Measurements from ENCODE around the gene PARVB.
A peak's percentile ranks its signal among the peaks of the same experiment; 100 is the strongest.

PARVB gene

DNA sequence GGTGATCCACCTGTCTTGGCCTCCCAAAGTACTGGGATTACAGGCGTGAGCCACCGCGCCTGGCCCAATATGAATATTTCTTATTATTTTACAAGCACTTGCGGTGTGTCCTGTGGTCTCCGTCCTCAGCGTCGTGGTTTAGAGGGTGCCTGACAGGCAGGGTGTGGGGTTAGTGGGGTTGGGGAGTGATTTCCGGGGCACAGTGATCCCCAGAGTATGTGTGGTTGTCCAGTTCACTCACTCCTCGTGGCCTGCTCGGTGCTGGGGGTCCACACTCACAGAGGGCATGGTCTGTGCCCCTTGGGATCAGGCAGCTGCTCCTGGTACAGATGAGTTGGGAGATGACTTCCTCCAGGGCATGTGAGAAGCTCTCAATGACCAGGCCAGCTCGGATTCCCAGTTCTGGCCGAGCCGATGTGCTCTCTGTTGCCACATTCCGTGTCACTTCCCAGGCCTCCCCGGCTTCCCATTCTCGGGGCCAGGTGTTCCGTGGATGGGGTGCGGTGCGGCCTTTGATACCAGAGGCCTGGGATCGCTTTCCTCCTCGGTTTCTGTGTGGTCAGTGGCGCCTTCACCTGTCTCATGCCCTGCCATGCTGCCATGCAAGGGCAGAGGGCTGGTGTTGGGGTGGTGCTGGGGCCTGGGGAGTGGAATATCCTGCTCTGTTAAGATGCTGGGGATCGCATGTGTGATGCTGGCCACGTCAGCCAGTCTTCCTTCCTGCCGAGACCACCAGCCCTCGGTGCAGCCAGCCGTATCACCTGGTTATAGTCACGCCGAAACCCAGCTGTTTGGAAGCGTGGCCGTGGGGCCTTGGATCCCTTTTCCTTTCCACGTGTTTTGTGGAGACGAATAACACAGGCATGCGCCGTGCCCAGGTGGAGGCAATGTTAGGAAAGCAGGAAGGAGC lies 39.6 kb downstream of the PARVB start:
- no peak for DNase-seq

GRCh38 chr22:44067033-44067432 lies 42.9 kb downstream of the PARVB start:
- DNase-seq = no peak

DNA sequence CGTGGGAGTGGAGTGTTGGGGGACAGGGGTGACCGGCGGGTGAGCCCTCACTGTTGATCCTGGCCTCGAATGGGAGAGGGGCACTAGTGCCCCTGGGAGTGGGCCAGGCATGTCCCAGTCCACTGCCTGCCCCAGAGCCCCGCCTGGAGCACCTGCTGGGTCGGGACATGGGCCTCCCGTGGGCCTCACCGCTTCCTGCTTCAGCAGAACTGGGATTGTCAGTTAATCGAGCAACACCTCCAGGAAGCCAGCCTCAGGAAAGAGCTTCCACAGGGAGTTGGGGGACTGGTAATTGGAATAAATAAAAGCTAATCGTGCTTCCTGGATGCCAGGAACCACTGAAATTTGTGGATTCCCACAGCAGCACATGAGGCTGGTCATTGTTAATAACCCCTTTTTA lies 43.8 kb downstream of the PARVB start:
- no peak for DNase-seq

DNA sequence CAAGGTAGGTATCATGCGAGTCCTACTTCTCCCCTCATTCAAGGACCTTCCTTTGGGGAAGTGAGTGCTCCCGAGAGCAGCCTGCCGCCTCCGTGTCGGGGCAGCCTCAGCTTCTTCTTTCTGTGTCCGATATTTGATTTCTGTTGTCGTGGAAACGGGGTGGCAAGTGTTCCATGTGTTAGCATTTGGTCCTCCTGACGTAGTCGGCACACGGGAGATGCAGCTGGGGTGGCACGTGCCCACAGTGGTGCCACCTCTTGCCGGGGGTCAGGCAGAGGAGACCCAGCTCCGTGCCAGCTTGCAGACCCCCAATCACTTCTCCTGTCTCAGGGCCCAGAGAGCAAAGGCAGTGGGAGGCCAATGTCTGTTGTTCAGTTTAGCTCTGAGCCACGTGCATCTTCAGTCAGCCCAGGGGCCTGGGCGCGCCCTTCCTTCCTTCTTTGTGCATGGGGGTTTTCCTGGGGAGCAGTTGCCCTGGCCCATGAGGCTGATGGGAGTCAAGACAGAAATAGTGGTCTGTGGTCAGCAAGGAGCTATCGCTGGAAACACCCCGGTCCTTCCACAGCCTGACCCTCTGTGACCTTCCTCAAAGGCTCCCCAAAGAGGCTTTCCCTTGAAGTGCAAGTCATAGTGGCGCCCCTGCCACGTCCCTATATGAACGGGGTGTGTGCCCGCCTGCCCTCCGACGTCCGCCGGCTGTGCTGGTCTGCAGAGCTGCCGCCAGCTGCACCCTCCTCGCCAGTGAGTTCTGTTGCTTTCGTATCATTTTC lies 44.5 kb downstream of the PARVB start:
- no peak for DNase-seq

- no peak for DNase-seq
Observed at GRCh38 chr22:44070029-44070428, 45.9 kb downstream of the PARVB start.

DNA sequence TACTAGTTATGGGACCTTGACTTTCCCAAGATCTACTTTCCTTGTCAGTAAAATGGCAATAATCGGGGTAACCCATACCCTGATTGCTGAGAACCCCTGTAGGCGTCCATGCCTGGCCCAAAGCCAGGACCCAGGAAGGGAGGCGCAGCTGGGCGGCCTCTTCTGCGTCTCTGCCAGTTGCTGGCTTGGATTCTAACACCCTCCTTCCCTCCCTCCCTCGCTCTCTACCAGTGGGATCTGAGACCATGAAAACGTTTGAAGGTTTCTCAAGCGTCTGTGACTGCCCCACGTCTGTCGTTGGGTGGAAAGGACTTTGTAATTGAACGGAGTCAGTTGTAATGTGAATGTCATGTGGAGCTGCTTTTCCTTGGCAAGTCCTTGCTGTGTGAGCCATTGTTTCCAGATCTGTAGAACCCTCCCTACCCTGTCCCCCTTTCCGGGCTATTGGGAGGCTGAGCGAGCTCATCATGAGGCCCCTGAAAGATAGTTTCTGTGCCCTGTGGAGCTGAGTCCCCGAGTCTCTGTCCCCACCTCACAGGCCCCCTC lies 47.8 kb downstream of the PARVB start:
- DNase-seq = no peak

DNA sequence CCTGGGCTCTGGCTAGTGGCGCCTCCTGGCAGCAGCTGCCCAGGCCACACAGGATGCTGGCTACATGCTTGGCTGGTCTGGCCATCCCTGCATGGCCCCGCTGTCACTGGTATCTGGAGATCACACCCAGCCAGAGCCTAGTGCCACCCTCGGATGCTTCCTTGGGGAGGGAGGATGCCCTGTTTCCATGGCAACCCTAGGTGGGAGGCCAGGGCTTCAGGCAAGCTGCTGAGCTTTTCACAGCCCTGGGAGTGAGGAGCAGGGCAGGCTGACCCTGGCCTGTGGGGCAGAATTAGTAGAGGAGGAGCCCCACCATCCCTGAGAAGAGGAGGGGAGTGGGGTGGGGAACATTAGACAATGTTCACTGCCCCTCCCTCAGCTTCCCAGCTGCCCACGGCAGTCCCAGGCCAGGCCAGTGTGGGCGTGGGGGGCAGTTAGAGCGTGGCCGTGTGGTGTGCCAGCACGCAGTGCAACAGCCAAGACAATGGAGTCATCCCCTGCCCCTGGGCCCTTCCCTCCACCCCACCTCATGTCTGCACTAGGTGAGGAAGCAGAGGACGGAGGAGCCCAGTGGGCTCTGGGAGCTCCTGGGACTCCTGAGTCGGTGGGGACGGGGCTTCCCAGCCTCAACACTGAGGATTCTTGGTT lies 50.4 kb downstream of the PARVB start:
- no peak for DNase-seq

DNA sequence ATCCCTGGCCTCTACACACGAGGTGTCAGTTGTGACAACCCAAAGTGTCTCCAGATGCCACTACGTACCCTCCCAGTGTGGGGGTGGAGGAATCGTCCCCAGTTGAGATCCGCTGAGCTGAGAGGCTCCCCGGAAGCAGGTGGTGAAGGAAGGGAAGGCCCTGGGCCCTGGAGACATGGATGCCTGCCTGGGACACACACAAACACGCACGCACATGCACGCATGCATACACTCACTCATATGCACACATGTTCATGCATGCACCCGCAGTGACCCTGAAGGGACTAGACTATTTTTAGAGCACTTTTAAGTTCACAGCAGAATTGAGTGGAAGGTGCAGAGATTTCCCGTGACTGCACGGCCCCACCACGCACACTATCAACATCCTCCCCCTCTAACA lies 50.9 kb downstream of the PARVB start:
- DNase-seq = no peak

GRCh38 chr22:44075670-44076069 lies 51.6 kb downstream of the PARVB start:
- DNase-seq = no peak

DNA sequence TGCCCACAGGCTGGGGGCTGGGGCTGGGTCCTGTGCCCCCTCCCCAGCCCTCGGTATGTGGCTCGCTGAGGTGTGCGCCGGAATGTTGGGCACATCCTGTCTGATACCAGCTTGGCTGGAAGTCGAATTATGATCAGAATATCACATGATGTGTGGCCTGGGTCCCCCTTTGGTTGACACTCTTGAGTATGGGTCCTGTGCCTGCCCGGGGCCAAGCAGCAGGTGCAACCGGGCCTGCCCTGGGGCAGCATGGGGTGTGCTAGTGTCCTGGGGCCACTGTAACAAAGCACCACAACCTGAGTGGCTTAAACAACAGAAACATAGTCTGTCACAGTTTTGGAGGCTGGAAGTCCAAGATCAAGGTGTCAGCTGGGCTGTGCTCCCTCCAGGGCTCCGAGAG lies 52.7 kb downstream of the PARVB start:
- DNase-seq = no peak

DNA sequence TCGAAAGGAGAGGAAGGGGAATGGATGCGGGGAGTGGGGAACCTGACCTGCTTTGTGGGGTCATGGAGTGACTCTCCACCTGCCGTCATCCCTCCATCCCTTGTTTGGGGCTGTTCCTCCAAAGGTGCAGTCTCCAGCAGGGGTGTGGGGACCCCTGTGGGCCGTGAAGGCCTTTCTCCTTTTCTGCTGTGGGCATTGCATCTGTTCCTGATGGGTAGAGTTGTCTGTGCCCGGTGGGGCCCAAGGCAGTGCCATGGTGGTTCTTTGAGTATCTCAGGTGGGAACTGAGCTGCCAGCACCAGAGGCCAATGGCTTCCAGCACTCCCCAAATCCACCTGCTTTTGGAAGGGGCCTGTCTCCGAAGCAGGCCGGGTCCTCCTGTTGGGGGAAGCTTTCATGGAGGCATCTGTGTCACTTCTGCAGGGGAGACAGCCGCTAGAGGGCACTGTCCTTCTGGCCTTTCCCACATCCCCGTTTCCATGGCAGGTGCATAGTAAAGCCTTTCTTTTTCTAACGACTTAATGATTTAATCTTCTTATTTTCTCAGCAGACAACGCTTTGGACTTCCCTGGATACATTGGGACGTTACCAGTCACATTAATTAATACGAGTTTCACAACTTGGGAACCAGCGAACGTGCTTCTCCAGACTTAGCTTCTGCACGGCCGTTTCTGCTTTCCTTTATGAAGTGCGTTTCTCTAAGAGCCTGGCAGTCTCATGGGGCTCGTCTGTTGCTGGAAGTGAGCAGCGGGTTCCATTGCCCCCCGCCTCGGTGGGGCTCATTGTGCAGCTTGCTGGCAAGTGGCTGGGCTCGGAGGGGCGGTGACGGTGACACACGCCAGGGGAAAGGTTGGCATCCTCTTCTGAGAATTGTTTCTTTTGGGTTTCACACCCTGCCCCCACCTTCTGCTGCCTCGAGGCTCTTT lies 57.1 kb downstream of the PARVB start:
- DNase-seq = peak; percentile 44

DNA sequence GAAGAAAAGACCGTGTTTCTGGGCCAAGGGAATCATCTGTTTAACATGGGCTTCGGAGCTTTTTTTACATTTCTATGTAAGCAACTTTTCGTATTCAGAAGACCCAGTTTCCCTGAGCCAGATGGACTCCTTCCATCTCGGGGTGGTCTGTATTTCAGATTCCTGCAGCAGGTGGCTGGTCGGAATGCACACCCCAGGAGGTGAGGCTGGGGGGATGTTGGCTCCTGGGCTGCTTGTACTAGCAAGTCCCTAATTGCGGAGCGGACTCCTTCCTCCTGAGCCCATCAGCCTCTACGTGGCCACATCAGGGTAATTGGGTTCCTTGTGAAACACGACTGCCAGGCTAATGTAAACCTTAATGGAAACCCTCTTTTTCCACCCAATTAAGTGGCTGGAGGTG lies 58.7 kb downstream of the PARVB start:
- no peak for DNase-seq

DNA sequence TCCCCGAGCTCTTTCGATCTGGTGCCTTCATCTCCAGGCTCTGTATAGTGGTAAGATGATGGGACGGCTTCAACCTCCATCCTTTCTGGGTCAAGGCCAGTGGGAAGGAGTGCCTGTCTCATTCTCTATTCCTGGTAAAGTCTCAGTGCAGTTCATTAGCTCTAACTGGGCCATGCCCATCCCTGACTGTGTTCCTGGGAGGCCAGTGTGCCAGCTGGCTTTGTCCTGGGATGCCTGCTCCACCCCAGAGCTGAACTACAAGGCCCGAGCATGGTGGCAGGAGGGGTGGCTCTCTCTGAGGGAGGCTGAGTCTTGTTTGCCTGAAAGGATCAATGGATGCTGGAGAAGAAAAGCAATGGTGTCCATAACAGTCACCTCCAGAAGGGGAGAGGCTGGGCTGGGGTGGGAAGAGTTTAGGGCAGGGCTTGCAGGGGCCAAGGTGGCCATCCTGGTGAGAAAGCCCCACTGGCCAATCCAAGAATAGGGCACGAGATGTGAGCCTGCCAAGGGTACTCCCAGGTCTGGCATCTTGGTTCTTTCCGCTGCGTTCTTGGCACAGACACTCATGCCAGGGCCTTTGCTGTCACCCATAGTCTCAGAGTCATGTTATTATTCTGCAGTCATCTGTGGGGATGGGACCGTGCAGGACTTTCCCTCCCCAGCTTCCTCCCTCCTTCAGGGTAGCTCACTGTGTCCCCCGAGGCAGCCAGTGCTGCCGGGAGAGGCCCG lies 60.1 kb downstream of the PARVB start:
- no peak for DNase-seq

- DNase-seq = peak; percentile 48
Observed at GRCh38 chr22:44085743-44086270, 61.7 kb downstream of the PARVB start.

- no peak for DNase-seq
Observed at GRCh38 chr22:44086271-44087088, 62.4 kb downstream of the PARVB start.

GRCh38 chr22:44087089-44087430 lies 63.0 kb downstream of the PARVB start:
- no peak for DNase-seq

- no peak for DNase-seq
Observed at GRCh38 chr22:44088976-44089570, 65.0 kb downstream of the PARVB start.

- DNase-seq = no peak
Observed at GRCh38 chr22:44089717-44090570, 65.8 kb downstream of the PARVB start.

- no peak for DNase-seq
Observed at GRCh38 chr22:44090571-44090905, 66.4 kb downstream of the PARVB start.
